SK-N-SH treated with all-trans-retinoic acid at 6 μM for 48 hours (cell line): Measurements from ENCODE around the gene NACC1.

Experiments
- ATAC-seq: fragments of 200-7000 bp; cut with Tn5 transposase; 3 replicates; pipeline ENCODE4 v1.9.1; 2020; ENCODE audit warnings: mild to moderate bottlenecking, moderate library complexity
- ARNTL ChIP-seq: fragments of 450-650 bp; formaldehyde crosslinking; IDR thresholded peaks from 2 replicates; pipeline ENCODE4 v1.5.0; 2020; ENCODE audit warnings: low read depth, mild to moderate bottlenecking, moderate library complexity, borderline replicate concordance
- CREB5 ChIP-seq: fragments of 250-450 bp; sonication (Bioruptor Pico); IDR thresholded peaks from 2 replicates; pipeline ENCODE4 v1.5.1; 2020; ENCODE audit warnings: low read depth, mild to moderate bottlenecking, moderate library complexity
- CSDC2 ChIP-seq: fragments of 250-450 bp; sonication (Bioruptor Pico); IDR thresholded peaks from 2 replicates; pipeline ENCODE4 v1.5.0; 2020; ENCODE audit warnings: mild to moderate bottlenecking, moderate library complexity
- CSRNP3 ChIP-seq: fragments of 250-450 bp; sonication (Bioruptor Pico); IDR thresholded peaks from 2 replicates; pipeline ENCODE4 v1.5.1; 2021; ENCODE audit warnings: mild to moderate bottlenecking, moderate library complexity
- ESRRG ChIP-seq: fragments of 250-450 bp; sonication (Bioruptor Pico); IDR thresholded peaks from 2 replicates; pipeline ENCODE4 v1.6.1; 2021; ENCODE audit warnings: mild to moderate bottlenecking
- GLIS3 ChIP-seq: fragments of 250-450 bp; sonication (Bioruptor Pico); IDR thresholded peaks from 2 replicates; pipeline ENCODE4 v1.5.0; 2020; ENCODE audit warnings: mild to moderate bottlenecking, moderate library complexity
- ISL1 ChIP-seq: fragments of 250-450 bp; sonication (Bioruptor Pico); IDR thresholded peaks from 2 replicates; pipeline ENCODE4 v2.1.2; 2022; ENCODE audit warnings: mild to moderate bottlenecking, moderate library complexity
- OSR1 ChIP-seq: fragments of 250-450 bp; sonication (Bioruptor Pico); IDR thresholded peaks from 2 replicates; pipeline ENCODE4 v1.8.0; 2022; ENCODE audit warnings: moderate library complexity, mild to moderate bottlenecking, inconsistent platforms
- PATZ1 ChIP-seq: fragments of 250-450 bp; sonication (Bioruptor Pico); IDR thresholded peaks from 2 replicates; pipeline ENCODE4 v1.8.0; 2020; ENCODE audit warnings: mild to moderate bottlenecking, moderate library complexity, borderline replicate concordance
- POU6F1 ChIP-seq: fragments of 250-450 bp; sonication (Bioruptor Pico); IDR thresholded peaks from 2 replicates; pipeline ENCODE4 v1.8.0; 2021; ENCODE audit warnings: low read depth, mild to moderate bottlenecking, moderate library complexity, borderline replicate concordance
- PPARA ChIP-seq: fragments of 250-450 bp; sonication (Bioruptor Pico); IDR thresholded peaks from 2 replicates; pipeline ENCODE4 v1.5.0; 2020; ENCODE audit warnings: mild to moderate bottlenecking, borderline replicate concordance
- RARB ChIP-seq: fragments of 250-450 bp; sonication (Bioruptor Pico); IDR thresholded peaks from 2 replicates; pipeline ENCODE4 v1.8.0; 2021; ENCODE audit warnings: mild to moderate bottlenecking, moderate library complexity
- SNAI2 ChIP-seq: fragments of 250-450 bp; sonication (Bioruptor Pico); IDR thresholded peaks from 2 replicates; pipeline ENCODE4 v1.5.0; 2020; ENCODE audit warnings: mild to moderate bottlenecking, moderate library complexity
- TCF4 ChIP-seq: fragments of 250-450 bp; sonication (Bioruptor Pico); IDR thresholded peaks from 2 replicates; pipeline ENCODE4 v1.8.0; 2021; ENCODE audit warnings: mild to moderate bottlenecking, moderate library complexity, borderline replicate concordance
- TSHZ2 ChIP-seq: fragments of 250-450 bp; sonication (Bioruptor Pico); IDR thresholded peaks from 2 replicates; pipeline ENCODE4 v1.5.0; 2020; ENCODE audit warnings: mild to moderate bottlenecking, moderate library complexity
- ZC3H10 ChIP-seq: fragments of 250-450 bp; sonication (Bioruptor Pico); IDR thresholded peaks from 2 replicates; pipeline ENCODE4 v1.5.1; 2021; ENCODE audit warnings: mild to moderate bottlenecking, moderate library complexity
- ZFP3 ChIP-seq: fragments of 250-450 bp; sonication (Bioruptor Pico); IDR thresholded peaks from 2 replicates; pipeline ENCODE4 v1.5.0; 2020; ENCODE audit warnings: mild to moderate bottlenecking, moderate library complexity
- ZNF565 ChIP-seq: fragments of 450-650 bp; formaldehyde crosslinking; conservative IDR thresholded peaks from 2 replicates; pipeline ENCODE4 v1.5.0; 2020; ENCODE audit warnings: low read depth, mild to moderate bottlenecking, moderate library complexity
- ZNF70 ChIP-seq: fragments of 450-650 bp; formaldehyde crosslinking; IDR thresholded peaks from 2 replicates; pipeline ENCODE4 v1.5.0; 2020; ENCODE audit warnings: mild to moderate bottlenecking, moderate library complexity
- ZNF8 ChIP-seq: fragments of 450-650 bp; formaldehyde crosslinking; IDR thresholded peaks from 2 replicates; pipeline ENCODE4 v1.5.0; 2020; ENCODE audit warnings: mild to moderate bottlenecking, moderate library complexity

The NACC1 gene

GRCh38 chr19:13153569-13154240 is 35.6 kb downstream of the NACC1 start:
- TF ChIP-seq POU6F1 (no peak), GLIS3 (CRISPR knock-in tag) (no peak)
- no peak for ATAC-seq

GRCh38 chr19:13154241-13154778 is 36.2 kb downstream of the NACC1 start:
- TF ChIP-seq GLIS3 (CRISPR knock-in tag) (0 out of 2 replicates have a peak, but pooled peaks have one; percentile 11), POU6F1 (no peak)
- no peak for ATAC-seq

GRCh38 chr19:13154911-13155471 is 36.9 kb downstream of the NACC1 start:
- no peak for ATAC-seq
- TF ChIP-seq TCF4 (CRISPR knock-in tag) (peak; percentile 51; the same call in 1 of the 2 replicates), CSRNP3 (CRISPR knock-in tag) (no peak), CSDC2 (CRISPR knock-in tag) (0 out of 2 replicates have a peak, but pooled peaks have one; percentile 42), GLIS3 (CRISPR knock-in tag) (no peak; the same call in 1 of the 2 replicates), PPARA (no peak), ZFP3 (CRISPR knock-in tag) (0 out of 2 replicates have a peak, but pooled peaks have one; percentile 17), PATZ1 (peak; percentile 79; the same call in 1 of the 2 replicates), RARB (CRISPR knock-in tag) (peak; percentile 59; the same call in 1 of the 2 replicates)
- TF ChIP-seq, all 23 proteins: peak for 5

GRCh38 chr19:13155472-13156359 is 37.7 kb downstream of the NACC1 start:
- ATAC-seq: peak; percentile 4
- TF ChIP-seq OSR1 (CRISPR knock-in tag) (no peak), SNAI2 (CRISPR knock-in tag) (0 out of 2 replicates have a peak, but pooled peaks have one; percentile 7), ZC3H10 (CRISPR knock-in tag) (0 out of 2 replicates have a peak, but pooled peaks have one; percentile 34), CREB5 (CRISPR knock-in tag) (peak; percentile 95), RARB (CRISPR knock-in tag) (no peak; the same call in 1 of the 2 replicates), ZNF565 (CRISPR knock-in tag) (peak; percentile 74; the same call in 1 of the 2 replicates), ARNTL (CRISPR knock-in tag) (0 out of 2 replicates have a peak, but pooled peaks have one; percentile 17), ZFP3 (CRISPR knock-in tag) (no peak), ZNF70 (CRISPR knock-in tag) (peak; percentile 20; the same call in 1 of the 2 replicates), ESRRG (CRISPR knock-in tag) (peak; percentile 75; the same call in 1 of the 2 replicates), TSHZ2 (CRISPR knock-in tag) (0 out of 2 replicates have a peak, but pooled peaks have one; percentile 52), CSDC2 (CRISPR knock-in tag) (no peak), ISL1 (no peak), ZNF8 (CRISPR knock-in tag) (peak; percentile 63; the same call in 1 of the 2 replicates), TCF4 (CRISPR knock-in tag) (no peak), GLIS3 (CRISPR knock-in tag) (peak; percentile 70)
